Kidney (tissue), 22 donors: ENCODE data around the gene SFTPB. TPM values are rescaled to one million over a fixed set of nuclear protein-coding genes. Genes with fewer than 3 reads are reported as not detected.

Source experiments
- DNase-seq, 5 donors: peaks; one replicate each; pipeline ENCODE4 v3.0.0-alpha.2; 2013 to 2020
- FAIRE-seq: peaks from 2 replicates; lab custom pipeline; 2012; peaks lifted over from hg19 to GRCh38; lab: Jason Lieb, UNC
- H3K27ac ChIP-seq, 2 donors: one replicate each; pipeline ENCODE4 v1.7.0; 2013; ENCODE audit warnings: low read depth in 2 of 2, low read length in 2 of 2, inconsistent platforms in 1 of 2
- H3K27me3 ChIP-seq: one replicate; pipeline ENCODE4 v1.7.1; 2013; ENCODE audit warnings: low read length, inconsistent platforms; ENCODE audit not compliant: control insufficient read depth, insufficient read depth
- H3K36me3 ChIP-seq, 3 donors: one replicate each; pipeline versions ENCODE4 v1.7.0 to v1.7.1; 2013; ENCODE audit warnings: low read length in 3 of 3, control low read depth in 1 of 3, inconsistent platforms in 1 of 3; ENCODE audit not compliant: insufficient read depth in 3 of 3, control insufficient read depth in 2 of 3
- H3K4me1 ChIP-seq, 3 donors: one replicate each; pipeline versions ENCODE4 v1.7.0 to v1.7.1; 2013; ENCODE audit warnings: low read length in 3 of 3, inconsistent platforms in 1 of 3, low read depth in 1 of 3; ENCODE audit not compliant: control insufficient read depth in 2 of 3, insufficient read depth in 2 of 3
- H3K4me3 ChIP-seq, 3 donors: one replicate each; pipeline versions ENCODE4 v1.7.0 to v1.8.1; 2013; ENCODE audit warnings: low read length in 3 of 3, control low read depth in 1 of 3, inconsistent platforms in 1 of 3
- H3K9ac ChIP-seq, 3 donors: one replicate each; pipeline versions ENCODE4 v1.7.0 to v1.7.1; 2013; ENCODE audit warnings: low read length in 3 of 3, control low read depth in 1 of 3, inconsistent platforms in 1 of 3
- H3K9me3 ChIP-seq, 3 donors: one replicate each; pipeline versions ENCODE4 v1.7.0 to v1.7.1; 2013; ENCODE audit warnings: low read length in 3 of 3, control low read depth in 1 of 3, inconsistent platforms in 1 of 3; ENCODE audit not compliant: control insufficient read depth in 2 of 3, insufficient read depth in 1 of 3
- CTCF ChIP-seq: IDR thresholded peaks from 3 replicates; pipeline ENCODE4 v1.5.1; 2012; ENCODE audit warnings: mild to moderate bottlenecking, moderate library complexity, borderline replicate concordance; ENCODE audit not compliant: insufficient read depth; ENCODE audit errors: extremely low read depth
- intact Hi-C: fragments of 100-400 bp; cut with DNase I; formaldehyde crosslinking; loops from one replicate; pipeline ENCODE4 v1.11.1; 2022
- long read RNA-seq, 10 donors: library from polyadenylated mRNA in 1 of 10; unstranded in 1 of 10; transcript quantifications; one replicate each; pipeline ENCODE4 v2.0.0 and lab custom pipeline, GENCODE V29; 2021 to 2026
- polyA plus RNA-seq: library from polyadenylated mRNA; stranded (reverse); fragments of 350-450 nt; fragmentation: Illumina TruSeq; extraction: RNeasy Lipid Tissue Mini Kit (QIAGEN cat#74804); gene quantifications from one replicate; pipeline ENCODE4 v1.2.3, GENCODE V29; 2014; ENCODE audit warnings: low read depth, low replicate concordance; ENCODE audit not compliant: insufficient read depth
- total RNA-seq: library from RNA; stranded (reverse); fragmentation: NEBNext Ultra II Directional; extraction: Animal tissue kit (Norgen Biotek cat#: 25700); gene quantifications from one replicate; pipeline ENCODE4 v1.2.1, GENCODE V29; 2021
- donor health status: control.
- donor health status: control.
- donor health status: control.
- donor health status: control.
- donor health status: control.
- donor health status: DM: yes; HTN: yes; CAD: no.
- donor health status: Normal renal cell carcinoma (clear cell type).

SFTPB gene
- total RNA-seq, result 1.3 TPM
- polyA plus RNA-seq, result 0.92 TPM
- long read RNA-seq, donor 1, result 0 reads
- long read RNA-seq, donor 2, result 0 reads
- long read RNA-seq, donor 3, result 0 reads
- long read RNA-seq, donor 4, result 0 reads
- long read RNA-seq, donor 5, result 0 reads
- long read RNA-seq, donor 6, result 0 reads
- long read RNA-seq, donor 7, result 0 reads
- long read RNA-seq, donor 8, result 0 reads
- long read RNA-seq, donor 9, result 0 reads
- long read RNA-seq, donor 10, partial matches to known transcripts, result 0 of 3 reads
- long read RNA-seq, donor 10, other reads (novel, unspliced or antisense), result 0 of 3 reads

GRCh38 chr2:85668009-85668856, at the start of gene SFTPB:
SFTPB (minus strand) TSS chr2:85668199; CDS start chr2:85668183, 16 bp downstream.
- H3K9me3 ChIP-seq, result no peaks in the 10 kb centered on the region
- DNase-seq (no peak), FAIRE-seq (no peak)
- intact Hi-C loops, result no loop called here
- TF ChIP-seq CTCF, result no peak
- no peaks in the 10 kb centered on the region for H3K4me1 ChIP-seq
- no peak within 1 kb of the TSS for H3K27ac ChIP-seq
- no peak within 1 kb of the TSS for H3K9ac ChIP-seq
- H3K27me3 ChIP-seq, result no peaks in the 10 kb centered on the region
- no peak within 1 kb of the TSS for H3K4me3 ChIP-seq
- no peaks in the 10 kb centered on the region for H3K36me3 ChIP-seq

GRCh38 chr2:85717308-85718008, 49.5 kb upstream of the SFTPB start:
- intact Hi-C loops, result no loop called here
- Histone ChIP-seq H3K9me3 (no peaks in the 10 kb centered on the region), H3K27me3 (no peaks in the 10 kb centered on the region), H3K9ac (no peak overlapping the region), H3K36me3 (no peaks in the 10 kb centered on the region), H3K4me3 (no peak overlapping the region), H3K27ac (no peak overlapping the region), H3K4me1 (no peaks in the 10 kb centered on the region)
- no peak for TF ChIP-seq CTCF
- FAIRE-seq (no peak), DNase-seq (no peak)

- FAIRE-seq, result no peak
- no peaks in the 10 kb centered on the region for H3K36me3 ChIP-seq
- H3K4me3 ChIP-seq, result no peak overlapping the region
- intact Hi-C loops, result no loop called here
- no peaks in the 10 kb centered on the region for H3K27me3 ChIP-seq
- no peak overlapping the region for H3K27ac ChIP-seq
- DNase-seq, result no peak
- H3K4me1 ChIP-seq, result peaks cover 0 to 2% (median 0%) of the 10 kb centered on the region in 3 donors
- no peaks in the 10 kb centered on the region for H3K9me3 ChIP-seq
- H3K9ac ChIP-seq, result no peak overlapping the region
- TF ChIP-seq CTCF, result no peak
Measured at GRCh38 chr2:85716346-85716914, 48.4 kb upstream of the SFTPB start.
